IPS DF 4.7 (cell line): ENCODE measurements around the gene TDRD9.

Experiments
- DNase-seq: peaks from one replicate; pipeline ENCODE4 v3.0.0-alpha.2; 2013; ENCODE audit warnings: low spot score; ENCODE audit errors: extremely low read depth

Gene TDRD9

DNA sequence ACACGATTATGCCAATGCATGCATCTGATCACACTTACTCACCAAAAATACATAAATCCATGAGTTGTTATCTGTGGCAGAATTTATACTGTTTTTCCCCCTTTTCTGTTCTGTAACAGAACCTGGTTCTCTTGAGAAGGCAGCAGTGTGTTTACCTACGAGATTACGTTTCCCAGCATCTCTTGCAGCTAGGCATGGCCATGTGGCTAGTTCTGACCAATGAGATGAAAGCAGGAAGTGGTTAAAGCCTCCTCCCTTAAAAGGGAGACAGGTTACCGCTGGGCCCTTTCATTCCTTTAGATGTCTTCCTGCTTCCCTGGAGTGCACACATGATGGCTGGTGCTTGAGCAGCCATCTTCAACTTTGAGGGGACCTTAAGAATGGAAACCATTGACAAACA, 145.5 kb downstream of the TDRD9 start:
- no peak for DNase-seq

DNA sequence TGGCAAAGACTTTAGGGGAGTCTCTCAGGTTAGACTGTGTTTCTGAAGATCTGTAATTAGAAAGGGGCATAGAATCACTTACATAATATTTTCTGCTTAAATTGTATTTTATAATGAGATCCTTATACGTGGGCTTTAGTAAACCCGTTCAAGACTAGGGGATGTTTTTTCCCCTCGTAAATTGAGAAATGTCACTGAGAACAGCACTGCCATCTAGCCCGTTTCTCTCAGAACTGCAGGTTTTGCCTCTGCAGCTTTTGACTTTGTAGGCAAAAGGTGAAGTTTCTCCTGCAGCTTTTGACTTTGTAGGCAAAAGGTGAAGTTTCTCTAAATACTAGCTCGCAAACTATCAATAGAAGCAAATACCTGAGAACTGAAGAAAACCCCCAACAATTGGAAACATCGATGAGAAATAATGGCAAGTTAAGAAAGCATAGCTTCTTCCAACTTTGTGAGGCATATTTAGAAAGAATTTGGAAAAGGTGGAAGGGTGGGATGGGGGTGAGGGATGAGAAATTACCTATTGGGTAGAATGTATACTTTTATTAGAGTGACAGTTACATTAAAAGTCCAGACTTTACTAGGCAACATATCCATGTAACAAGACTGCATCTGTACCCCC, 147.4 kb downstream of the TDRD9 start:
- no peak for DNase-seq

DNA sequence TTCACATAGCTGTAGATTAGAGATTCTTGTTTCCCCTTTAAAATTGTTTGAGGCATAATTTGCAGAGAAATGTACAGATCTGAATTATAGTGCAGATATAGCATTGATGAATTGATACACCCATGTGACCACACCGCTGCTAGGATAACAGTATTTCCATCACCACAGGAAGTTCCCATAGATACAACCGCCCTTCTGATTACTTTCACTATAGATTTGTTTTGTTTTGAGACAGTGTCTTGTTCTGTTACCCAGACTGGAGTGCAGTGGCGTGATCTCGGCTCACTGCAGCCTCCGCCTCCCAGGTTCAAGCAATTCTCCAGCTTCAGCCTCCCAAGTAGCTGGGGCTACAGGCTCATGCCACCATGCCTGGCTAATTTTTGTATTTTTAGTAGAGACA, 148.5 kb downstream of the TDRD9 start:
- no peak for DNase-seq

DNA sequence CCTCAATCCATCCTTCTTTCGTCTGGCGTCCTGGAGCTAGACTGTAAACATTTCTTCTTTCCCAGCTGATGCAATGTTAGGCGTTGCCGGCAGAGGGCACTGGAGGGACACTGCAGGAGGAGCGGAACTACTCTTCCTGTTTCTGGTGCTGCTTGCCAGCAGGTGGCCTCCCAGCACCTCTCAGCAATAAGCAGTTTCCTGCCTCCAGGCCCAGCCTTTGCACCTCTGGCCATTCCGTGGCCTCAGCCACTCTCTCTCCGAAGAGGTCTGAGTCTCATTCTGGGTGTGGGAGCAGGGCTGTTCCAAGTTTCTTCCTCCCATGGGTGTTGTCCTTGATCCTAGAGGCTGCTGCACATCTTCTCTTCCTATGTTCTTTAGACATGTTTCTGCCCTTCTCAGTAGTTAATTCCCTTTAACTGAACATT, 149.8 kb downstream of the TDRD9 start:
- peak; percentile 72 for DNase-seq

DNA sequence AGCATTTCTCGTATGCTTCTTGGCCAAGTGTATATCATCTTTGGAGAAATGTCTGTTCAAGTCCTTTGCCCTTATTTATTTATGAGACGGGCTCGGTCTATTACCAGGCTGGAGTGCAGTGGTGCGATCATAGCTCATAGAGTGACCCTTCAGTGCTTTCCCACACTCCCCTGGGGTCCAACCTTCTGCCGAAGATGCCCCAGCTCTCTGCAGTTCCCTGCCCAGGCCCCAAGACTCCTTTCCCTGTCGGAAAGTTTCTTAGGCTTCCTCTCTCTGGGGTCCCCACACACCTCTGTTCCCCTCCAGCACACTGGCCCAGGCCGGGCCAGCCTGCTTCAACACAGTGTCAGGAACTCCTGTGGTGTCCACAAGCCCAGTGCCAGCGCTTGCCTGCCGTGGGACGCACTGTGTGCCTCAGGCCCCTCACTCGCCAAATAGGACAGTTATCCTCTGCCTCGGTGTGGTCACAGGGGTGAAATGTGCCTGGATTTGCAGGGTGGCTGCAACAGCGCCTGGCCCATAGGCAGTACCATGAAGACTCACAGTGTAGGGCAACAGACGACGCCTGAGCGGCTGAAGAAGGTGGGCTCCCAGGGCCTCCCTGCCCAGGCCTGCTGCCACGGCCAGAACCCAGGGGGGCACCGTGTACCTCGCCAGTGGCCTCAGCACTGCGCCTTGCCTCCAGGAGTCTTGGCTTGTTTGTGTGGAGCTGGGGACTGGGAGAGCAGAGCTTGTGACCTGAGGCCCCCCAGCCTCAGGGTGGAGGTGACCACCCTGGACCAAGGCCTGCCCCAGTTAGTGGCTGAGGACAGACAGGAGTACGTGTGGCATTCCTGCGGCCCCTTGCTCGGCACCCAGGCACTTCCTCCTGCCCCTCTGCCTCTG, 152.4 kb downstream of the TDRD9 start:
- no peak for DNase-seq

DNA sequence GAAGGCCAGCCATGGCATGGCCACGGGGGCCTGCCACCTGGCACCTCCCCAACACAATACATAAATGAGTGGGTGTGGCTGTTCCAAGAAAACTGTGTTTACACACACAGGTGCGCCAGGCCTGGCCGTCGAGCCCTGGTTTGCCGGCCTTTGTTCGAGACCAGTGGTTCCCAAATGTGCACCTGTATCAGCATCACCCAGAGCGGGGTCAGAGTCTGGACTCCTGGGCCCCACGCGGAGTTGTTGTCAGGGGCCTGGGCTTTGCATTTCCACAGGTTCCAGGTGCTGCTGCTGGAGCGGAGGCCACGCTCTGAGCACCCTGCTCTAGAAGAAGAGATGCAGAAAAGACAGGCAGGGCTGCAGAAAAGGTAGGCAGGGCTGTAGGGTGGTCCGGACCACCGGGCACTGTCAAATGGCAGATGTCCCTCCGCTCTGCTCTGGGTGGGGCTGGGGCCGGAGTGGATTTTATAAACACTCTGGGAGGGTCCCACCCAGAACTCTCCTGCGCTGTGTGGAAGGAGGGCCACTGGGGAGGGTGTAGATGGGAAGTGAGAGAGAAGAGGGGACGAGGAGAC, 153.1 kb downstream of the TDRD9 start:
- DNase-seq = no peak

DNA sequence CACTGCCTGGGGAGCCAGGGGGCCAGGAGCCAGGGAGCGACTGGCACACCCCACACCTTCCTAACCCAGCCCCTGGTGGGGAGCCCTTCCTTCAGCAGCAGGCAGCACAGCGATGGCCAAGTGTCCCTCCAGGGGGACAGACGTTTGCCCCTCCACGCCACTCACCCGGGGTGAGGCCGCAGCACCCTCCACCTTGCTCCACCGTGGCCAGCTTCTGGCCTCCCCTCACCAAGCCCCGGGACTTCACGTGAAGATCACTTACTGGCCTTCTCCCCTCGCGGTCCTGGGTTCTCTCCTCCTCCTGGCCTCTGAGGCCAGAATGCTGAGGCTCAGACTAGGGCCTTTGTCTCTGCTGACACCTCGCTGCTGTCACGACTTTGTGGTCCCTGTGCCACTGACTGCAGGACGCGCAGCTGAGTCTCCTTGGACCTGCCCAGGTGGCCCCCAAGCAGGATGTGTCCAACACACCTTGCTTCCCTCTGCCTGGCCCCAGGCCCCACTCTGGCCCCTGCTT, 153.8 kb downstream of the TDRD9 start:
- no peak for DNase-seq

DNA sequence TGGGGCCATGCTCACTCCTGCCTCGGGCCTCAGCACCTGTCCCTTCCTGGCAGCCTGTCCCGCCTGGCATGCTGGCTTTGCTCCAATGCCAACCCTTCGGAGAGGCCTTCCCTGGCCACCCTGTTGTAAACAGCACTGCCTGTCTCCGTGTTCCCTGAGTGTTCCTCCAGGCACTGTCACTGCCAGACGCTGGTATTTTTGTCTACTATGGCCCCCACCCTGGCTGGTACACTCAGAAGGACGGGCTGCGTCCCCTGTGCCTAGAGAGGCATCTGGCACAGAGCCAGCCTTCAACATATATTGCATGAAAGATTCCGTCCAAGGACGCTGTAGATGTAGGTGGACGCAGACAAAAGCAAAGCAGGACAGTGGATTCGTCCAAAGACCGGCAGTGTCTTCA, 154.6 kb downstream of the TDRD9 start:
- DNase-seq = no peak

DNA sequence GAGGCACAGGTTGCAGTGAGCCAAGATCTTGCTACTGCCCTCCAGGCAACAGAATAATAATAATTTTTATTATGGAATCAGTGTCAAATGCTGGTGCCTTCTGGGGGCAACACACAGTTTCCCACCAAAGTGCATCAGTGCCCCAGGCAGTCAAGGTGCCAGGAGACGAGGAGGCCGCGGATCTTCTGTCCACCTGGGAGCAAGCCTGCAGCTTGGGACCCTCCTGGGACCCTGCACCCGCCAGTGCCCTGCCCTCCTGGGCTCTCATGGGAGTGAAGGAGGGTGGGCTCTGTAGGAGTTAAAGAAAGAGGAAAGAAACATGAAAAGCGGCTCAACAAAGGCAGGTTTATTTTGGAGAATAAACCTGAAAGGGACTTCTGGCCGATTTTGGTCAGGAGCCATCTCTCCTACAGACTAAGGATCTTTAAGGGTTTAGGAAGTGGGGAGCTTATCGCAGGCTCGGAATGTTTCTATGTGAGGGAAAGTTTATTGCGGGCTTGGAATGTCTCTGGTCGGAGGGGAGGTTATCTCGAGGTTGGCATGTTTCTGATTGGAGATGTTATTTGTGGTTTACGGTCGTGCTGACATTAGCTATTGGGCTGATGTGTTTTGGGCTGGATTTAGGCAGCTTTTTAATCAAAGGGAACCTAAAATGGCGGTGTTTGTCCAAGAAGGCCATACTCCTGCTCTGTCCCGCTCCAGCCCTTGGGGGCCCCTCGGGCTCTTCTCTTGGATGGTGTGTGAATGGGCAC, 156.2 kb downstream of the TDRD9 start:
- no peak for DNase-seq

DNA sequence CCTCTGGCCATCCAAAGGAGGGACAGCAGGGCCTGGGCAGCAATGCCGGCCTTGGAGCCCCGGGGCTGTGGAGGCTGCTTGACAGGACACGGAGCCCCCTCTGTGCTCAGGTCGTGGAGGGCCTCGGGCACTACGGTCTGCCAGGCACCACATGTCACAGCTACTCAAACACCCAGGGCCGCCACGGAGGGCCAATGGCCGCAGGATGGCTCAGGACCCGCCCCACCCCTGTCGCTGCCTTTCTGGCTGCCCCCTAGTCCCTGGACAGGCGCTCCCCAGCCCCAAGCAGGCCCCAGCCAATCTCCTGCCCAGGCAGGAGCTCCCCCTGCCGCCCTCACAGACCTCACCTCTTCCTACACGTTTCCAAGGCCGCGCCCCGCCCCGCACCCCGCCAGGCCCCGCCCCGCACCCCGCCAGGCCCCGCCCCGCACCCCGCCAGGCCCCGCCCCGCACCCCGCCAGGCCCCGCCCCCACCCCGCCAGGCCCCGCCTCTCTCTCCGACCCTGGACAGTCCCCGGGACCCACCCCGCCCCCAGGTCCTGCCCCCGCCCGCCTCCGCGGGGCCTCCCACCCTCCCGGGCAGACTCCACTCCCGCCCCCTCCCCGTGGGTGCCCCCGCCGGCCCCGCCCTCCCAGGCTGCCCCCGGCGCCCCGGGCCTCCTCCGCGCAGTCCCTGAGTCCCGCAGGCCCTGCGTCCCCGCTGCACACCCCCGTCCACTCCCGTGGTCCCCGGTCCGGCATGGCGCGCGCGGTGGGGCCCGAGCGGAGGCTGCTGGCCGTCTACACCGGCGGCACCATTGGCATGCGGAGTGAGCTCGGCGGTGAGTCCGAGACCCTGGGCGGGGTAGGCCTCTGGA, 157.0 kb downstream of the TDRD9 start, which contains the start of gene ASPG:
TSS of gene ASPG (plus strand) at position 669 of the 857 bp plus-strand sequence. CDS start at position 740, 71 bp downstream.
- no peak for DNase-seq

DNA sequence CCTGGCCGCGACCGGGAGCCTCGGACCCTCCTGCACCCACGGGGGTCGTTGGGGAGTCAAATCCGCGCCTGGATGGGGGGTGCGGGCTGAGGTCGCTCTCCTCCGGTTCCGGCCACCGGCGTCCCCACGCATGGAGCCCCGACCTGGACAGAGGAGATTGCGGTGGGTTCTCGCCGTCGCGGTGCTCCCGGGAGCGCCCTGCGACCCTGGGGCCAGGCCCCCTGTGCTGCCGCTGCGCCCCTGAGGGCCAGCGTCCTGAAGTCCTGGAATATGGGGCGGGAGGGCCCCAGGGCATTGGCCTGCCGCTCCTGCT, 157.6 kb downstream of the TDRD9 start:
- DNase-seq = no peak

DNA sequence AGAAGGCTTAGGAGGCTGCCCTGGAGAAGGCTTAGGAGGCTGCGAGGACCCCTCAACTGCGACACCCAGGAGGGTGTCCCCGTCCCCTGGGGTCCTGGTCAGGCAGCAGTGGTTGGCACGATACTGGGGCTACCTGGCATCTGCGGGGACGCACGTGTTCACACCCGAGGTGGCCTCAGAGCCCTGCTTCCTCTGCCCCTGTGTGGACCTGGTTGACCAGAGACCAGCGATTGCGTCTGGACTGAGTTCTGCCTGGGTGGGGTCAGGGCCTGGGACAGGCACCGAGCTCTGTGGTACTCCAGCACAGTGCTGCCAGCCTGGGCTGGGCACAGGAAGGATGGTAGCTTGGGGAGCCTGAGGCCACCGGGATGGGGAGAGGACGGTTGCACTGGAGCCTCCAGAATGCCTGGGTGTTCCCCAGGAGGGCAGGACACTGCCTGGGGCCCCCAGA, 158.0 kb downstream of the TDRD9 start:
- DNase-seq = no peak

DNA sequence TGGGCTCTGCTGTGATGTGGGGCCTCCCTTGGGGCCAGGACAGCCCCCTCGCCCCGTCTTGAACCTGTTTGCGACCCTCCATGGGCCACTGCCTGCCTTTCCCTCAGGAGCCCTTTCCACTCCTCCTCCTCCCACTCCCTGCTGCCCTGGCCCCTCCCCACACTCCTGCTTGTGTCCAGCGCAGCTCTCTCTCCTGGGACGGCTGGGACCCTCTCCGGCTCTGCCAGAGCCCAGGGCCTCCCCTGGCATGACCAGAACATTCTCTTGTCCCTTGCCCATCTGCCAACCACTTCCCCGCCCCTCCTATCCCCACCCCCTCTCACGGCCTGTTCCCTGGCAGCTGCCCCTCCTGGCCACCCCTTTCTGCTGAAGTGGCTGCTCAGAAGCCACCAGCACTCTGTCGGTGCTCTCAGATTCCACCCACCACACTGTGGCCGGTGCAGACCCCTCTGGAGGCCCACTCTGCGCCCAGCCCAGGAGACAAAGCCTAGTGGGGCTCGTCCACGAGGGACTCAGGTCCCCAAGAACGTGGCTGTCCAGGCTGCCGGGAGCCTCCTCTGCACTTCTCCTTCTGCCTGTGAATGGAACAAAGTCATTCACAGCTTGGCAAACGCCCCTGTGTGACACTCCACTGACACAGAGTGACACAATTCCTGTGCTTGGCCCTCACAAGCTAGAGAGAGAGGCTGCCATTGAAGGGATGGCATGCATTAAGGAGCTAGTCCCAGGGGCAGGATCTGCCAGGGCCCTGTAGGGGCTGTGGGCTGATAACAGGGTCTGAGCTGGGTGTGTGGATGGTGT, 158.6 kb downstream of the TDRD9 start:
- no peak for DNase-seq

DNA sequence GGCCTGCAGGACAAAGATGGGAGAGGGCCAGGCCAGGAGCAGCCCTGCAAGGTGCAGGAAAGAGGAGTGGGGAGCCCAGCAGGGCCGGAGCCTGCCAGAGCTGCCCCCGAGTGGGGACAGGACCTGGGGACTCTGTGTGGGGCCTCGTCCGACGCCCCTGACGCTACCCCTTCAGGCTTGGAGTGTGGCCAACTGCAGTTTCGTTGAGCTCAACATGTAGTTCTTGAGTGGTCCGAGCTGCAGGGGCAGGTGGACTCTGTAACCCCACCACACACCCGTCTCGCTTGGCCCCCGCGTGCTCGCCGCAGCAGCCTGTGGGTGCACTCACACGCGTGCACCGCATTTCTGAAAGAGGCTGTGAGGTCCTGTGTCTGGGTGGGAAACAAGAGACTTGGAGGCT, 159.2 kb downstream of the TDRD9 start:
- DNase-seq = no peak

DNA sequence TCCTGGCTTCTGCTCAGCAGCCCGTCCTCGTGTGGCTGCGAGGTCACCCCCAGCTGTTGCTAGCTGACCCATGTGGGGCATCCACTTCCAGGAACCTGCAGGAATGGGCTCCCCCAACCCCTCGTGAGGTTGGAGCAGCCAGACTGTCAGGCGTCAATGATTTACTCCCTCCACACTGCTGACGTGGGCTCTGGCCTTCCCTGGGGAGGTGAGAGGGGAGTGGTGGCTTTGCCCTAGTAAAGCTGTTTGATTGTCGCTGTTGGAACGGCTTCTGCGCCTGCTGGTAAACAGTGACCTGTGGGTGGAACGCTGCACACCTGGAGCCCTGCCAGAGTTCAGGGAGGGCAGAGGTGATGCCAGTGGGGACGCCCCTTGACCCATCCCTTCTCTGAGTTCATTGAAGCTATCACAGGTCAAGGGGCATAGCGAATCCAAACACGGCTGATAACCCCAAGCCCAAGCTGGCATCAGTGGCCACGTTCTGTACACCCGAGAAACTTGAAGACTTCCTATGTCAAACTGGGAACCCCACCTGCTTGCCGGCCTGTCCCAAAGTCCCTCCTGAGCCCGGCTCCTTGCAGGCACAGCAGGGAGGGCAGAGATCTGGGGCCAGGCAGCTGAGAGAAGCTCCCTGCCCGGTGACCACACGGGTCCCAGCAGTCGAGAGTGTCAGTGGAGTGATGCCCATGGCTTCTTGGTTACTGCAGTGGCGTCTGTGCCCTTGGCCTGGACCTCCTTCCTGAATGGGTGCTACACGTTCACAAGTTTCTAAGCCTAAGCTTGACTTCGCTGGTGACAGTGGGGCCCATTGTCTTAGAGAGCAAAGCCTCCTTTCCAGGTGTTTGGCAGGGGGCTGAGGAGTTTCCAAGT, 160.0 kb downstream of the TDRD9 start:
- no peak for DNase-seq

DNA sequence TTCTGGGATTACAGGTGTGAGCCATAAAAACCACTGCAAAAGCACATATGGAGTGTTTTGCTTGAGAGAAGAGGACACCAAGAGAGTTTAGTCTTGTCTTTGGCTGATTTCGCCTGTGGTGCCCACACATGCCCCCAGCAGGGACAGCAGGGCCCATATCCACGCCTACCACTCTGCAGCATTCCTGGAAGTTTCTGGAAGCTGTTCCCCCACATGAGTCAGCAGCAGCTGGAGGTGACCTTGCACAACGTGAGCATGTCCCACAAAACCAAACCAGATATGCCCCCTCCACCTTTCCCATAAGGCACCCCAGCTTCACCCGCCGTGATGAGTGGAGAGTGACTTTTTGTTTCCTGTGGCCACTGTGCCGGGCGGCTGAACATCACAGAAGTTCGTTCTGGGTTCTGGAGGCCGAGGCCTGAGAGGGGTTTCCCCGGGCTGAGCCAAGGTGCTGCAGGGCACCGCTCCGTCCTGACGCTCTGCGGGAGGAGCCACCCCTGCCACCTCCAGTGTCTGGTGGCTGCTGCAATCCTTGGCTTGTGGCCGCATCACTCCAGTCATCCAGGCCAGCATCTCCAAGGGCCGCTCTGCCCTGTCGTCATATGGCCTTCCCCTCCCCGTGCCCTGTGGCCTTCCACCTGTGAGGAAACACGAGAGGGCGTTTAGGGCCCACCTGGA, 162.0 kb downstream of the TDRD9 start:
- no peak for DNase-seq

DNA sequence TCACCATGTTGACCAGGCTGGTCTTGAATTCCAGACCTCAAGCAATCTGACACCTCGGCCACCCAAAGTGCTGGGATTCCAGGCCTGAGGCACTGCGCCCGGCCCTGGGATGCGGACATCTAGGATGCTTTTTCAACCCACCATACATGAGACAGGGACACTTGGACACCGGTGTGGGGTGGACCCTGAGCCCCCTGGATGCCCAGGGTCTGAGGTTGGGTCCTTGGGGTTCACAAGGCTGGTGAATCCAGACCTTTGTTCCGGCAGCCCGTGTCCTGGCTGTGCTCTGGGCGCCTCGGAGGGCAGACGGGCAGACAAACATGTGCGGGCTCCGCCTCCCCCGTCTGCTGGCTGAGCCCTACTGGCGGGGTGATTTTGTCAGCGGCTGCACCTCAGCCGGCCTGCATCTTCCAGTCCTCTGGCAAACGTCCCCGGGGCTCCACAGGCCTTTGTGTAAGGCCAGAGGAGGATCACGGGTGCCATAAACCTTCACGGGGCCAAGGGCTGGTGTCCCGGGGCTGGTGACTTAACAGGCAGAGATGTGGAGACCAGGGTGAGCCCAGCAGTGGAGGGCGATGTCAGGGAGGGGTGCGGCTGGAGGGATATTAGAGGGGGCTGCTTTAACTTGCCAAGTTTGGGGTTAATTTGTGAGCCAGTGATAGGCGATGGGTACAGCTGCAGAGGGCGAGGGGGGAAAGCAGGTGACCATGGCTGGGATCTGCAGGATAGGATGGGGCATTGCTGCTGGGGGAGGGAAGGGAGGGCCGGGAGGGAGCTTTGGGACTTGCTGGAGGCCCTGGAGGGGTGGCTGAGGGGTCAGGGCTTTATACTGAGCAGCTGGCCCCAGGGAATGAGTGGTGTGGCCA, 163.0 kb downstream of the TDRD9 start:
- DNase-seq = no peak
